GM19324 (cell line): ENCODE measurements around the gene ARFIP2.

Experiments used
- ATAC-seq: cut with Tn5 transposase; IDR thresholded peaks from one replicate; pipeline ENCODE4 v1.9.1; 2021; ENCODE audit warnings: mild to moderate bottlenecking, moderate library complexity; ENCODE audit not compliant: unreplicated experiment, low FRiP score

Gene ARFIP2

DNA sequence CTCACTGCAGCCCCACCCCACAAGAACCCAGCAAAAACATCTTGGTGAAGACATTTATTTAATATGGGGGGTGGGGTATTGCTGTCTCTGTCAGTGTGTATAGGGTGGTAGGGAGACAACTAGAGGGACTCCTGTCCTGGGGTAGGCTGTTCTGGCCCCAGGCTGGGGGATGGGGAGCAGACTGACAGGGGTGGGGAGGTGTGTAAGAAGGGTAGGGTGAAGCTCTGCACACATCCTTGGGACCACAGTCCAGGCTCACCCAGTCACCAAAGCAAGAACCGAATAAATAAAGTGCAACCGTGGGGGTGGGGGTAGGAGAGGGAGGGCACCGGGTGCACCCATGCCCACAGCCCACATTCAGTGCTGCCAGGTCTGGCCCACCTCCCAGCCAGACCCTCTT is 32.6 kb downstream of the ARFIP2 start:
- ATAC-seq: no peak

DNA sequence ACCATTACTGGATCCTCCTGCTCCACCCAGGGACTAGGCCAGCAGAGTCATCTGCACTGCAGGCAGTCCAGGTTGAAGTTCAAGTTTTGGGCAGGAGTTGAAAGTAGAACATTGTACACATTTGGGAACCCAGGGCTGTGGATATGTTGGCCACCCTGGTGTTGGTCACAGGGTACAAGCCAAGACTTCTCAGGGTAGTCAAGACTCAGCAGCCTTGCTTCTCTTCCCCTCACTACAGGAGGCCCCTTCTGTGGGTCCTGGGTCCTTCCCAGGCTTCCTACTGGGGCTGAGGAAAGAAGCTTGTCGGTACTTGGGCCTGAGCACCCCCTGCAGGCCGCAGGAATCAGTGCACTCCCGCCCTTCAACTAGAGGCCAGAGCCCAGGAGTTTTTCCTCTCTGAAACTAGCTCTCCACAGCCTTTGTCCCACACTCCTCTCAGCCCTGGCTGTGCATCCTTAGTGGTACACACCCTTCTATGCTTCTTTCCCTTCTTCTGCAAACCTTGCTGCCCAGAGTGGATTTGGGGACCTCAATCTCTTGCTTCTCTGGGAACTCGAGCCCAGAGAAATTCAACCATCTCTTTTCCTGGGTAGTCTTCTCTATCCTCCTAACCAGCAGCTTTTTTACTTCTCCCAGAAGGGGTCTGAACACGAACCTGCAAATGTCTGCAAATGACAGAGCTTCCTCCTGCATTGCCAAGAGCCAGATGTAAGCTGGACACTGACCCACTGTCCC is 37.7 kb downstream of the ARFIP2 start:
- ATAC-seq: no peak

DNA sequence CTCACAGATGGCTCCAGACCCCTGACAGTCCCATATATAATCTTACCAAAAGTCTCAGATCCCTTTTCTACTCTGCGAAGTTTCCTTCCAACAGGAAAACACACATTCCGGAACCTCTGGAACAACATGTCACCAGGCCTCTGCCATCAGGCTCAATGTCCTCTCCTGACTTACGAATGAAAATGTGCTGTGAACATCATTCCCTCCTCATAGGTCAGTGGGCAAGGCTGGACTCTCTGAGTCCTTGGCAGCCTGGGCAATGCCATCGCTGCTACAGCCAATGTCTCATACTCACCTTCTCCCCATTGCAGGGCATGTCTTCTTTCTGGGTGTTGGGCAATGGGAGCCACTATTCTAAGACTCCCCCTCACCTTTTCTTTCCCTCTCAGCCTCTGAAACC is 38.7 kb downstream of the ARFIP2 start:
- no peak for ATAC-seq

DNA sequence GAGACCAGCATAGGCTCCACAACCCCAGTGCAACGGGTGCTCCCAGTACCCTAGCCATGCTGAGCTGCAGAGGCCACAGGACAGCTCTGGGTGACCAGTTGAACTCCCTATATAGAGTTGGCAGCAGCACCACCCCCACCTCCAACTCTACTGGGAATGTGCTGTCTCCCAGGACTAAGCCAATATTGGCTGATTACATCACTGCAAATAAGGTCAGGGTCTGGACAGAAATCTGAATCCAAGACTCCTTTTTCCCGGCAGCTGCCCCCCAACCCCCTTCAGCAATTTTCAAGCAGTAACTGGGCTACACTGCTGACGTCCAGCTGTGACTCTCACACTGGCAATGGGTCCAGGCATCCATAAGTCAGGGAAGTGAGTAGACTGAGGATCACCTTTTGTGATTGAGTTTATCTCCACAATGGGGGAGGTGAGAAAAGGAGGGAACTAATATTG is 40.2 kb downstream of the ARFIP2 start, which contains the start of gene HPX:
Gene HPX (minus strand): TSS at position 82 of the 453 bp plus-strand sequence. CDS start 24 bp downstream, at position 58.
- no peak for ATAC-seq

- ATAC-seq: no peak
These were observed 42.1 kb downstream of the ARFIP2 start for GRCh38 chr11:6438979-6439571.

DNA sequence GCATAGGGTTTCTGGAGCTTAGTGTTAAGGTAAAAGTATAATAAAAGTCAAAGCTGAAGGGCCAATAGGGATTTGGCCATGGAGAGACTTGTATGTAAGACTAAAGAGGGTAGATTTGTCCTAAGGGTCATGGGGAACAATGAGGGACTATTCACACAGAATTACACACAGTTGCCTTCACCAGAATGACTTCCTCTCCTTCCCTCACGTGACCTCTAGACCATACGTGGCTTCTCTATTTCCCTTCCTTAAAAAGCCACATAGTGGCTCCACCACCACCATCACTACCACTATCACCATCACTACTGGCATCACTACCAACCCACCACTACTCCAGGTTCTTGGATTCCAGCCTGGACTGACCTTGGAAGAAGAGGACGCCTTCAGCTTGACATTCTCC is 43.1 kb downstream of the ARFIP2 start:
- ATAC-seq: no peak

- ATAC-seq: no peak
These were observed 43.7 kb downstream of the ARFIP2 start for GRCh38 chr11:6437423-6437822.

- ATAC-seq: no peak
These were observed 47.0 kb downstream of the ARFIP2 start for GRCh38 chr11:6433998-6434660.

- ATAC-seq: no peak
These were observed 49.3 kb downstream of the ARFIP2 start for GRCh38 chr11:6431861-6432260.

DNA sequence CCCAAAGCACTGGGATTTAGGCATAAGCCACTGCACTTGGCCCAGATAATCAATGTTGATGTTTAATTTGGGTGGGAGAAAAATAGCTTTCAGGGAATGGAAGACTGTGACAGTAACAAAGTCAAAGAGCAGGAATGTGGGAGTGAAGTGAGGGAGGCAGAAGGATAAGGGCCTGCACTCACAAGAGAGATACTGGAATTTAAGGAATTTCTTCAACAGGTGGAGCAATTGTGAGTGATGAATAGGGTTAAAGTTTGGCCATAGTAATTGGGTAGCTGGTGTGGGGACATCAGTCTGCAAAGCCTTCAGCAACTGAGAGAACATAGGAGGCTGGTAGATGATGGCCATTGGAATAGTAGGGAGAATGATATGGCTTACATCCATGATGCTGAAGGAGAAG is 53.6 kb downstream of the ARFIP2 start:
- no peak for ATAC-seq
